GM19328 (cell line): ENCODE data around the gene TXNRD1.

ENCODE experiments used
- ATAC-seq: cut with Tn5 transposase; IDR thresholded peaks from one replicate; pipeline ENCODE4 v1.9.1; 2021; ENCODE audit warnings: mild to moderate bottlenecking, moderate library complexity; ENCODE audit not compliant: unreplicated experiment

The TXNRD1 gene

DNA sequence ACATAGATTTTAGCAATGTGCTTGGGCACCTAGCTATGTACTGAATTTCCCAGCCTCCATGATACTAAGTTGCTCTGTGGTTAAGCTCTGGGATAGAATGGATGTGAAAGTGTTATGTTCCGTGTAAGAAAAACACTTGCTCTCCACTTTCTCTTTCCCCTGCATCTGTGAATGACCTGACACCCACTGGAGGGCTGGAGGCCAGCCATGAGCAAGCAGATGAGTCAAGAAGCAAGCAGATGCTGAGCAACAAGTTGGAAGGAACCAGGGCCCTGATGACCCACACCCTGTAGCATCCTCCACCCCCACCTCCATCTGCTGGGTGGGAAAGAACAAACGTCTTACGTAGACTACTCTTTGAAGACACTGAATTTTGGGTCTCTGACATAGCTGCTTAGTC, 144.6 kb downstream of the TXNRD1 start:
- no peak for ATAC-seq

DNA sequence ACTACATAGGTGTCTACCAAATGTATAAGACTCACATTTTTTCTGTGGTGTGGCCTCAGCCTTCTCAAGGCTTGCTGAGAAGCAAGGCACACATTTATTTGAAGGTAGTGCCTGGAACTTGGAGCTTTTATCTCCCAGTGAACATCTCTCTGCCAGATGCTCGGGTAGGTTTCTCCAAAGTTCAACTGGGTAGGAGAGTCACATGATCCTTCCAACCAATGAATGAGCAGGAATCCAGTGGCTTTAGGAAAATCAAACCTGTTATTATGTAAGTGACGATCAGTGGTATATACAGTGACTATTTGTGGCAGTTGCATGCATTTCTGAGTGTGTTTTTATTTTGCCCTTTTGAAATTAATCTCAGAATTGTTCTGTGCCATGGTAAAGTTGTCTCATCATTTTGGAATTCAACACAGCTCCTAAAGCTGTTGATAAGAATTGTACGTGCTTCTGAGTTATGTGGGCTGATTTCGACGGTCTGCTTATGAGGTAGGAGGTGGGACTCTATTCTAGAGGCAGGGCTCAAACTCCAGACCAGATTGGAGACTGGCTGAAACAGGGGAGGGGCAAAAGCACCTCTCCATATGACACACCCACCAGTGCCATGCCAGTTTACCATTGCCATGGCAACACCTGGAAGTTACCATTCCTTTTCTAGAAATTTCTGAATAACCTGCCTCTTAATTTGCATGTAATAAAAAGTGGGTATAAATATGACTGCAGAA, 145.6 kb downstream of the TXNRD1 start:
- ATAC-seq = no peak

DNA sequence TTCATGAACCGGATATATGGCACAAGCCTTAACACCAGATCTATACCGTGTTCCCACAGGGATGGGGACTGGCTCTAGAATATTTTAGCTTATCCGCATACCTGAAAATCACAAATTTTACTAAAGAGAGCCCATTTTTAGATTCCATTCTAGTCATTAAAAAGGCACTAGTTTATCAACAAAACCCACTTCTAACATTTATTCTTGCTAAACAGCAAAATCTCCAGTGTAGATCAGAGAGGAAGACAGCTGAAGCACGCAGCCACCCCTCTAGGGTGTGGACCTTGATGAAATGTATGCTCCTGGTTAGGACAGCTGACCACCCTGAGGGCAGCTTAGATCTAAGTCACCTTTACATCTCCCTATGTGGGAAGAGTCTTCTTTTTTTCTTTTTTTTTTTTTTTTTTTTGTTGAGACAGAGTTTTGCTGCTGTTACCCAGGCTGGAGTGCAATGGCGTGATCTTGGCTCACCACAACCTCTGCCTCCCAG, 150.4 kb downstream of the TXNRD1 start:
- ATAC-seq = no peak

DNA sequence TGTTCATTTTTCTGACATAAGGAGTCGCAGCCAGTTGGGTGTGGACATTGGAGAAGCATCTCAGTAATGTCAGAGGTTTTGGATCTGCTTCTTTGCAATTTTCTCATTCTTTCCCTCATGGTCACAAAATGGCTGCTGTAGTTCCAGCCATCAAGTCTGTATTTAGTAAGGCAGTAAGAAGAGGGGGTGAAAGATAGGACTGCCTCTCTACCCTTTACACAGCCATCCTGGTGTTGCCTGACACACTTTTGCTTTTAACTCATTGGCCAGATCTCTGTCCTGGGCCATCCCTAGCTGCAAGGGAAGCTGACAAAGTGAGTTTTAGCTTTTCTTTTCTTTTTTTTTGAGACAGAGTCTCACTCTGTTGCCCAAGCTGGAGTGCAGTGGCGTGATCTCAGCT, 154.1 kb downstream of the TXNRD1 start:
- no peak for ATAC-seq

DNA sequence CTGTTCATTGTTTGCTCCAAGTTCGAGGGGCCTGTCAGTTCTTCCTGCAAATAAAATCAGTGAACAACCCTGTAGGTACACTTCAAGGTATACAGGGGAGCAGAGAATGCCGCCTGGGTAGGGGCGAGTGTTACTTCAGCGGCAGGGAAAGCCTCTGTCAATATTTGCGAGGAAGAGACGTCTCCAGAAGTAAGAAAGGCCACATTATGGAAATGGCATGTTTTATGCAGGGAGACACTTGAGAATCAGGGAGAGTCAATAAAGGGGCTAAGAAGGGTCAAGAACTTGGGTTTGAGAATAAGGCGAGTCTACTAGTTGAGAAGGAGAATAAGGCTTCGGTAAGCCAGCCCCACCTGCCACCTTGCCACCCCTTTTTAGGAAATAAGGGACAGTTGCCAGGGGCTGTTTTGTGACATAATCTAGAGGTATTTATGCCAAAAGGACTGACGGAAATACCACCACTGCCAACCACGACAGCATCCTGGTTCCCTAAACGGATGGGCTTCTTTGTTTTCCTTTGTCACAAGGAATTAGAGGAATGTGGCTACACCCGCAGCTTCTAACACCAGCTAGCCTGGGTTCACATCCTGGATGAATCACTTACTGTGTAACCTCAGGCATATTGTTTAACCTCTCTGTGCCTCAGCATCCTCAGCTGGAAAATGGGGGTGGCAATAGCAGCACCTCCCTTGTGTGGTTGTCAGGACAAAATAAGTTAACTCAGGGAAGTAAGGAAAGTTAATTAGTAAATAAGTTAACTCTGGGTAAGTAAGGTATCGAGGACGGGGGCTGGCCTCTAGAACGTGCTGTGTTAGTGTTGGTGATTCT, 155.7 kb downstream of the TXNRD1 start:
- no peak for ATAC-seq

DNA sequence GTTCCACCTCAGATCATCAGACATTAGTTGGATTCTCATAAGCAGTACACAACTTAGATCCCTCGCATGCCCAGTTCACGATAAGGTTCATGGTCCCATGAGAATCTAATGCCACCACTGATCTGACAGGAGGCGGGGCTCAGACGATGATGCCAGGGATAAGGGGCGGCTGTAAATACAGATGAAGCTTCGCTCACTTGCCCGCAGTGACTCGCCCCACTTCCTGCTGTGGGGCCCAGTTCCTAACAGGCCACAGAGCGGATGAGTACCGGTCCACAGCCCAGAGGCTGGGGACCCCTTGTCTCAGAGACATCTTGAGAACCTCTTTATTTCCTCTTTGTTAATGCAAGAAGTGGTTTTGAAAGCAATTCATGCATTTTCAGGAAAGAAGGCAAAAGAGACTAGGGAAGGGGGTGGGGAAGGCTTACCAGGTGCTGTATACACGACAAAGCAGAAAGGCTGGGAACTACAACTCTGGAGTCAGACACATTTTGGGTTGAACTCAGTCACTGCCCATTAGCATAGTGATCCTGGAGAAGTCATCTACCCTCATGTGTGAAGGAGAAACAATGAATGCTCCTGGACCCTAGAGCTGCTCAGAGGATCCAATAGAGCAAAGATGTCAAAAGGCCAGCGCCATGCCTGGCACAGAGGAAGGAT, 156.6 kb downstream of the TXNRD1 start:
- no peak for ATAC-seq

DNA sequence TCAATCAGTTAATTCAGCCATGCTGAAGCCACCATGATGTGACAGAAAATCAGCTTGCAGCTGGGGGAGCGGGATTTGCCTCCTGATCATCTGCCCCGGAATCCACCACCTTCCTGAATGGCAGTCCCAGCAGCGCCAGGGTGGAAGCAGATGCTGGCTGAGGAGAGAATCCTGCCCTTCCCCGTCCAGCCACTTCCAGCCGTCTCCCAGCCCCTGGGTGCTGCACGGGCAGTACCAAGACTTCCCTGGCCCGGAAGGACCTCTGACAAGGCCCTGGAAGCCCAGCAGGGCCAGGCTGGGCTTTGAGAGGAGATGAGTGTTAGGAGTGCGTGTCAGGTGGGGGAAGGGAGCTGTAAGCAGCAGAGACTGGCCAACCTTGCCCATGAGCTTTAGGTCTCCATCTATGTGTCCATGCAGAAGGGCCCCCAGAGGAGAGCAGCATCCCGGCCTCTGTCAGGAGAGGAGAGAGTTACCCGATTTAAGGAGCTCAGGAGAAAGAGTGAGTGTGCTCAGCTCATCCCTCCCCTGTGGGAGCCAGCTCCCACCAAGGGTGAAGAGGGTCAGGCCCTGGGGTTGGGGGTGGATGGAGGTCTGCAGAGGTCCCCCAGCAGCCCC, 157.2 kb downstream of the TXNRD1 start:
- no peak for ATAC-seq

DNA sequence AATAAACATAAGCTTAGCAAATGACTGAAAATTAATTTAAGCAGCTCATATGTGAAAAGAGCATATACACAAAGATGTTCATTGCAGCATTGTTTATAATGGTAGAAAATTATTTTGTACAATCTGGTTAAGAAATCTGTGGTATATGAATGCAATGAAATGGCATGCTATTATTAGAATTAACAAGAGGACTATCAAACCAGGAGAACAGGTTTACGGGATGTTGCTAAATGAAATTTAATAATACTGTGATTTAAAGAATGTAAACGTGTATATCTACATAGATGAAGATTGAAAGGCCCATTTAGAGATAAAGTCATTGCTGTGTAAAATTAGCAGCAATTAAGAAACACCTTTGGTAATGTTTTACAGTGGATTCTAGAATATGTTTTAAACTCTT, 158.5 kb downstream of the TXNRD1 start:
- ATAC-seq = no peak

DNA sequence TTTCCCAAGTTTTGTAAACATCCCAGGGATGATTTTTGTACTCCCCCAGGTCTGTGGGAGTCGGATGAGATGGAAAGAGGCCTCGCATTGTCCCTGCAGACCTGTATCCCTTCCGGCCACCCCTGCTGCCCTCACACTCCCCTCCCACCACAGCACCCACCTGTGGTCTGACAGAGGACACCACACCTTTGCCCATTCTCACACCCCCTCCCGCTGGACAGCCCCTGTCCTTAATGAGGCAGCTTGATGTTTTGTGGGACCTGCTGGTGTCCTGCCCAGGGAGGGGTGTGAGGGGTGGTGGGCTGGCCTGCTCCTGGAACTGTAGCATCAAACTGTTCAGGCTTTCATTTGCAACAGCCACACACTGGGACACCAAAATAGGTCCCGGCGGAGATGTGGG, 159.2 kb downstream of the TXNRD1 start:
- ATAC-seq = no peak

DNA sequence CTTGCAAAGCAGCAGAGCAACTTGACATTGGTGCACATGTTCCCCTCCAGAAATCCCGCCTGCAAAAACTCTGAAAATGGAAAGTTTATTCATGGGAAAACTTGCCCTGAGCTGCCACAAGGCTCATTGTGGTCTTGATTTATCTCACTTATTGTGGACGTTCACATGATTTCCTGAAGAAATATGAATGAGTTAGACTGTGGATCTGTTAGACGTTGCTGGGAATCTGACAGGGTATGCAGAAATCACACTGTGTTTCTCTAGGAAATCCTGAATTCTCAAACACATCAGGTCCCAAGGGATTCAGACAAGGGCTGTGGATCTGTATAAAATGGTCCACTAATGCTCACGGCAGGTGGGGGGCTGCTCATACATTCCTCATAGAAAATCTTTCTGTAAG, 160.2 kb downstream of the TXNRD1 start:
- no peak for ATAC-seq

DNA sequence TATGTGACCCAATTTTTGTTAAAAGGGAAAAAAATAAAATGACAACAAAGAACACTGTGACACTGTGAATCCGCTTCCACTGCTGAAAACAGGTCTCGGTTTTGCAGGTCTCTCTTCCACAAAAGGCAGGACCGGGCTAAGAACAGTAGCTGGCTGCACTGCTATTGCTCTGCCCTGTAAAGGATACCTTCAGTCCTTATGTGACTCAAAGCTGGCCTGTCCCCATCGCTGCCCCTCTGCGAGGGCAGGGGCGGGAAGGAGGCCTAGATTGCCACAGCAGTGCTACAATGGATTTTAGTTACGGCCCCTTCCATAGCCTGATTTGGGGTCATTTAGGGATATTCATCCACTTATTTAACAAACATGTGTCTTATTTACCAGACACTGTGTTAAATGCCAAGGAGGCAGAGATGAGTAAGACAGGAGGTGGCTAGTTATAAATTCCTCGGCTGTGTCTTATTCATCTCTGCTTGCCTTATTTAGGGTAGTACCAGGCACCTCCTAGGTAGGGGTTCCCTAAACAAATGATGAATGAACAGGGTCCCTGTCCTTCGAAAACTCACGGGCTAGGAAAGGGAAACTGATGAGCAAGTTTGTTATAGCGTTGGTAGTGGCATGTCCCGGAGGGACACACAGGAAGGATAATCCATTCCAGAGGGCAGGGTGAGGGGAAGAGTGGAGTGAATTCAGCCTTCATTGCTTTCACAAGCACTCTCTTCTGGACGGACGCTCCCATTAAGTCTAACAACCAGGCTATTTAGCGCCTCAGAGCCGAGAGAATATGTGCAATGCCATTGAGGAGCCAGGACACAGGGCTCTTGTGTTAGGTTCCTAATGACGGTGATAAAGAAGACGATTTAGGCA, 161.3 kb downstream of the TXNRD1 start:
- ATAC-seq = no peak

DNA sequence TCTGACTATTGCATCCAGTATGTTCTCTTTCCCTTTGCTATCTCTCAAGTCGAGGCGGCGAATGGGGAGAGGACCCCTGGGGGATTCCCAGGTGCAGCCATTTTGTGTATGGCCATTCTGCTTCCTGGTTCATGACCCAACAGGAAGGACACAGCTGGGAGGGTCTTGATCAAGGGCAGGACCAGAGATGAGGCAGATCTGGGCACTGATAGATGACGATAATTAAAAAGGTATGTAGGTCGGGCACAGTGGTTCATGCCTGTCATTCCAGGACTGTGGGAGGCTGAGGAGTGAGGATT, 161.9 kb downstream of the TXNRD1 start:
- no peak for ATAC-seq

DNA sequence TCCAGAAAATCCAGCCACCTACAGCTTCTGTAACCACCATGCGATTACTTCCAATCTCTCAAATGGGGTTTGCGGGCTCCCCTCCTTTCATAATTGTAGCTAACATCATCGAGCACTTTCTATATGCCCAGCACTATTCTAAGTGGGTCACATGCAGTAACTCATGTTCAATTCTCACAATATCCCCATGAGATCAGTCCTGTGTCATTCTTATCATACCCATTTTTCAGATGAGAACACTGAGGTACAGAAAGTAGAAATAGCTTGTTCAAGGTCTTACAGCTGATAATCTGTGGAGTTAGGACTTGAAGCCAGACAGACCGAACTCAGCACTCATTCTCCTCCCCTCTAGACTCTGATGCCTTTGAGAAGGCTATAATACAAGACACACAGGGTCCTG, 162.8 kb downstream of the TXNRD1 start:
- no peak for ATAC-seq

DNA sequence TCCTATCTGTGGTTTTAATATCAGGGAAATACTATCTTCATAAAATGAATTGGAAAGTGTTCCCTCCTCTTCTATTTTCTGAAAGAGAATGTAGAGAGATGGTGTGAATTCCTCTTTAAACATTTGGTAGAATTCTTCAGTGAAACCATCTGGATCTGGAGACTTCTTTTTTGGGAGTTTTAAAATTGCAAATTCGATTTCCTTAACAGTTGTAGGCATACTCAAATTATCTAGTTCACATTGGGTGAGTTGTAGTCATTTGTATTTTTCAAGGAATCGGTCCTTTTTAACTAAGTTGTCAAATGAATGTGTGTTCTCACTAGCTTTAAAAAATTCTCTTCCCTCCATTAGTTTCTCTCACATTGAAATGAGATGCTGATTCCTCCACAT, 165.8 kb downstream of the TXNRD1 start:
- no peak for ATAC-seq

DNA sequence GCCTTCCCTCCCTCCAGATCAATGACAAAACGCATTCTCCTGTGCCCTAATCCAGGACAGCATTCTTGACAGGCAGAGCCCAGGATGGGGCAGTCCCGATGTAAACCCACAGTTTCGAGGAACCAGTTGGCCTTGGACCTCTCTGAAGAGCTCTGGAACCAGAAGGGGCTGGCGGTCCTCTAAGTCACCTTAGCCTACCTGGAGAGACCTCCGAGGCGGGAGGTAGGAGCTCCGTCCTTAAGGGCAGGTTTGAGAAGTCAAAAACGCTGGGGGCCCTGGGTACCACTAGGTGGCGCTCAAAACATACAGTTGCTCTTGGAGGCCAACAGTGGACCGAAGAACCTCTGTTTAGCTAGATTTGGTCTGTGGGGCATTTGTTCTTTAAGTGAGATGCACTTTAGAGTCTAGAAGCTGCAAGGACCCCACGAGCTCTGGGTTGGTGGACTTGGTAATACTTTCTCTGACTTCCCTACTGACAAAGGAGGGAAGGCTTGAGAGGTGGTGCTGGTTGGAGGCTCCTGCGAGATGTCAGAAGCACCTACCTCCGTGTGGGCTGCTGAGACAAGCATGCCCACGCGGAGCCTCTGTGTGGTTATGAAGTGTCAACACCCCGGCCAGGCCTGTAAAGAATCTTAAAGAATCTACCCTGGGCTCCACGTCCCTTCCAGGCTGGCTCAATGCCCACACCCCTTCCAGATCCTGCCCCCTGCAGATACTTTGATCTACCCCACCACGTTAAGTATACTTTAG, 166.3 kb downstream of the TXNRD1 start:
- ATAC-seq = no peak

DNA sequence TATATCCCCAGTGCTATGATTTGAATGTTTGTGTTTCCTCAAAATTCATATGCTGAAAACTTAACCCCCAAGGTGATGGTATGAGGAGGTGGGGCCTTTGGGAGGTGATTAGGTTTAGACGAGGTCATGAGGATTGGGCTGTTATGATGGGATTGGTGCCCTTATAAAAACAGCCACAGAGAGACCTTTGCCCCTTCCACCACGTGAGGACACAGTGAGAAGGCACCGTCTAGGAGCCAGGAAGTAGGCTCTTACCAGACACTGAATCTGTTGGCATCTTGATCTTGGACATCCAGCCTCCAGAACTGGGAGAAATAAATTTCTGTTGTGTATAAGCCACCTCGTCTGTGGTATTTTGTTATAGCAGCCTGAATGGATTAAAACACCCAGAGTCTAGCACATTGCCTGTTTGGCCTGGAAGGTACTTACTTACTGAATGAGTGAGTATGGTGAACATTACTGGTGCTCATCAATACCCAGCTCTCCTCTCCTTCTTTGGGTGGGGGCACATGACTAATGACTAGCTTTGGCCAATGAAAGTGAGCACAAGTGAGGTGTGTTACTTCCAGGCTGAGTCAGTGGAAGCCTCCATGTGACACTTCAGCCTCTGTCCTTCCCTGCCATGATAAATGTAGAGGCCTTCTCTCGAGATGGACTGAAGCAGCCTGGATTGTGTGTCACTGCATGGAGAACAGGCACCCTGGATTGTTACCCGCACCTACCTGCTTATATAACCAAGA, 168.7 kb downstream of the TXNRD1 start:
- no peak for ATAC-seq

DNA sequence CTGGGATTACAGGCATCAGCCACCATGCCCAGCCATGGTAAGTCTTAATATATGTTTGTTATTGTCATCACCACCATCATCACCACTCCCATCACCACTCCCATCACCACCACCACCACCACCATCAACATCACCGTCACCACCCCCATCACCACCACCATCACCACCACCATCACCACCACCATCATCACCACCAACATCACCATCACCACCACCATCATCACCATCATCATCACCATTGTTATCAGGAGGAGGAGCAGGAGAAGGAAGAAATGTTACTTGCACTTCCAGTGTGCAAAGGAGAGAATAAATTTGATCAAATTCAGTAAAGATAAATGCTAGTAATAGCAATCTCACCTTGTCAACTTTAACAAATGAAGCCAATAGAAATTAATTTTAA, 169.9 kb downstream of the TXNRD1 start:
- ATAC-seq = no peak

DNA sequence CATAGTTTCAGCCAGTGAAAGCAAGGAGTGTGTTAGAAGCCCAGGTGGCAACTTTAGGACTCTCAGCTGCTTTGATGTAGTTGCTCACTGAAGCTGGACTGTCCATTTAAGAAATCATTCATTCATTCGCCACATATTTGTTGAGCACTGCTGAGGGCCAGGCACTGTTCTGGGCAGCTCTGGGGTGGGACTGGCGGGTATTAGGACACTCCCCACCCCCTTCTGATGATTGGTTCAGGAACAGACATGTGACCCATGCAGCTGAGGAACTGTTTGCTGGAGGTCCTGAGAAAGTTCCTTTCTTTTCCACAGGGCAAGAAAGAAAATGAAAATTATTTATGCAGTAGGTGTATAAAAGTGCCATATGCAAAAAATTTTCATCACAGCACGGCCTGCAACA, 170.9 kb downstream of the TXNRD1 start:
- ATAC-seq = no peak

DNA sequence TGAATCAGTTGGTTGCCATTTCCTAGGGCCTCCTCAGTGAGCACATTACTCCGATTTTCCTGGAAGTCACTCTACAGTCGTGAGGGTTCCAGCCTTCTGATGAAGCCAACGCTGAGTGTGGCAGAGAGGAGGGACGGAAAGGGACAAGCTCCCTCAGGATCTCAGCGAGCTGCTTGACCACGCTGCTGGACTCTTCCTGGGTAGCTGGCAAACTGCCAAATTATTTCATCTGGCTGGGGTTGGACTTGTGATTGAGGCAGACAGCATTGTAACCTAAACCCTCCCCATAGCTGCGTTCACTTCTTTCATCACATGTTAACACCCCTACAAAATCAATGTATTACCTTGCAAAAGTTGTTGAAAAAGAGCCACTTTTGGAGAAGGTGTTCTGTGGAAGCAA, 171.6 kb downstream of the TXNRD1 start:
- ATAC-seq = no peak
